DND-41 (cell line): ENCODE results near the gene XXYLT1.
A peak's percentile ranks its signal among the peaks of the same experiment; 100 is the strongest.

Experiments
- ATAC-seq: fragments of 200-7000 bp; cut with Tn5 transposase; 3 replicates; pipeline ENCODE4 v1.9.1; 2021; ENCODE audit warnings: low read depth; ENCODE audit not compliant: insufficient read depth
- DNase-seq: peaks from one replicate; pipeline ENCODE4 v3.0.0-alpha.2; 2020
- H2AFZ ChIP-seq: 2 replicates; pipeline ENCODE4 v1.6.0; 2012; ENCODE audit warnings: low read depth, low read length
- H3K27ac ChIP-seq: 2 replicates; pipeline ENCODE4 v1.5.1; 2012; ENCODE audit warnings: low read length, inconsistent platforms
- H3K27me3 ChIP-seq: fragments of 200-600 bp; sonication (generic); 2 replicates; pipeline ENCODE4 v1.6.0; 2012; ENCODE audit warnings: low read length, mild to moderate bottlenecking, inconsistent platforms; ENCODE audit not compliant: insufficient read depth, poor library complexity
- H3K36me3 ChIP-seq: 2 replicates; pipeline ENCODE4 v1.5.1; 2012; ENCODE audit warnings: low read length, inconsistent platforms; ENCODE audit not compliant: insufficient read depth
- H3K4me1 ChIP-seq: 2 replicates; pipeline ENCODE4 v1.5.1; 2012; ENCODE audit warnings: mild to moderate bottlenecking, low read length; ENCODE audit not compliant: insufficient read depth
- H3K4me2 ChIP-seq: 2 replicates; pipeline ENCODE4 v1.6.0; 2012; ENCODE audit warnings: mild to moderate bottlenecking, moderate library complexity, low read length, inconsistent platforms; ENCODE audit not compliant: insufficient read depth
- H3K4me3 ChIP-seq, 2 experiments: fragments of 200-600 bp in 1 of 2; shearing (Covaris generic) in 1 of 2; 2 replicates each; pipeline ENCODE4 v1.5.1; 2012 to 2016; ENCODE audit warnings: inconsistent platforms in 2 of 2, low read length in 2 of 2, mild to moderate bottlenecking in 2 of 2, low read depth in 1 of 2, moderate library complexity in 1 of 2
- H3K79me2 ChIP-seq: 2 replicates; pipeline ENCODE4 v1.6.0; 2012; ENCODE audit warnings: low read length, inconsistent platforms; ENCODE audit not compliant: insufficient read depth
- H3K9ac ChIP-seq: 2 replicates; pipeline ENCODE4 v1.6.0; 2012; ENCODE audit warnings: low read depth, mild to moderate bottlenecking, inconsistent platforms, low read length, moderate library complexity
- H3K9me3 ChIP-seq: 2 replicates; pipeline ENCODE4 v1.5.1; 2012; ENCODE audit warnings: low read length, moderate library complexity, mild to moderate bottlenecking, inconsistent platforms; ENCODE audit not compliant: insufficient read depth, severe bottlenecking
- H4K20me1 ChIP-seq: 2 replicates; pipeline ENCODE4 v1.6.0; 2012; ENCODE audit warnings: low read length; ENCODE audit not compliant: insufficient read depth
- CTCF ChIP-seq: IDR thresholded peaks from 2 replicates; pipeline ENCODE4 v1.5.1; 2012; ENCODE audit warnings: borderline replicate concordance, low read length, moderate library complexity, mild to moderate bottlenecking; ENCODE audit not compliant: poor library complexity, severe bottlenecking; ENCODE audit errors: extremely low read depth
- EZH2 ChIP-seq: IDR thresholded peaks from 3 replicates; pipeline ENCODE4 v1.6.1; 2012; ENCODE audit warnings: borderline replicate concordance, low read depth, mild to moderate bottlenecking, moderate library complexity, low read length, inconsistent platforms; ENCODE audit not compliant: severe bottlenecking

XXYLT1 gene

GRCh38 chr3:195261925-195262324, 9.0 kb downstream of the XXYLT1 start:
- no peak overlapping the region for H3K27ac ChIP-seq
- no peaks in the 10 kb centered on the region for H3K27me3 ChIP-seq
- TF ChIP-seq EZH2 (no peak), CTCF (no peak)
- no peaks in the 10 kb centered on the region for H3K9me3 ChIP-seq
- no peak overlapping the region for H2AFZ ChIP-seq
- H3K4me1 ChIP-seq: peaks cover 23% of the 10 kb centered on the region
- H3K9ac ChIP-seq: no peak overlapping the region
- peaks cover 83% of the 10 kb centered on the region for H4K20me1 ChIP-seq
- H3K36me3 ChIP-seq: peaks cover 12% of the 10 kb centered on the region
- no peak for ATAC-seq
- no peak overlapping the region for H3K4me2 ChIP-seq
- peaks cover 24% of the 10 kb centered on the region; the same call in 1 of the 2 replicates for H3K79me2 ChIP-seq
- H3K4me3 ChIP-seq: no peak overlapping the region
- no peak for DNase-seq

- peaks cover 23% of the 10 kb centered on the region for H3K4me1 ChIP-seq
- no peaks in the 10 kb centered on the region for H3K9me3 ChIP-seq
- H3K9ac ChIP-seq: peak overlapping the region; percentile 57
- H3K4me3 ChIP-seq: peak overlapping the region; percentile 11 to 66; a peak in 3 of 4 replicates
- H2AFZ ChIP-seq: peak overlapping the region; percentile 51
- no peaks in the 10 kb centered on the region for H3K27me3 ChIP-seq
- peaks cover 89% of the 10 kb centered on the region for H4K20me1 ChIP-seq
- peak overlapping the region; percentile 99 for H3K4me2 ChIP-seq
- H3K36me3 ChIP-seq: peaks cover 2% of the 10 kb centered on the region
- H3K79me2 ChIP-seq: peaks cover 13% of the 10 kb centered on the region; the same call in 1 of the 2 replicates
- ATAC-seq (peak; percentile 25; the same call in 2 of the 3 replicates), DNase-seq (no peak)
- TF ChIP-seq CTCF (no peak), EZH2 (no peak)
- H3K27ac ChIP-seq: 0 out of 2 replicates have a peak overlapping the region, but pooled peaks have one; percentile 18
Observed at GRCh38 chr3:195260280-195260905, 10.6 kb downstream of the XXYLT1 start.

GRCh38 chr3:195259475-195260279, 11.3 kb downstream of the XXYLT1 start:
- H3K36me3 ChIP-seq: no peaks in the 10 kb centered on the region
- ATAC-seq: peak; percentile 85
- no peak for TF ChIP-seq EZH2
- peak; percentile 86 for TF ChIP-seq CTCF

More at GRCh38 chr3:195259475-195260279, 11.3 kb downstream of the XXYLT1 start:
- peak overlapping the region; percentile 70 for H2AFZ ChIP-seq
- no peaks in the 10 kb centered on the region for H3K9me3 ChIP-seq
- peak overlapping the region; percentile 99 for H3K4me2 ChIP-seq
- peak overlapping the region; percentile 8 to 66; a peak in 3 of 4 replicates for H3K4me3 ChIP-seq
- H3K27me3 ChIP-seq: no peaks in the 10 kb centered on the region
- peaks cover 91% of the 10 kb centered on the region for H4K20me1 ChIP-seq
- DNase-seq: peak; percentile 92
- peaks cover 13% of the 10 kb centered on the region; the same call in 1 of the 2 replicates for H3K79me2 ChIP-seq
- H3K27ac ChIP-seq: peak overlapping the region; percentile 55; the same call in 1 of the 2 replicates
- H3K9ac ChIP-seq: peak overlapping the region; percentile 57
- peaks cover 23% of the 10 kb centered on the region for H3K4me1 ChIP-seq
